Esophagus muscularis mucosa (tissue), 4 donors: ENCODE measurements around the gene OPN1SW. TPM values are rescaled to one million over a fixed set of nuclear protein-coding genes. Genes with fewer than 3 reads are reported as not detected.

Experiments
- DNase-seq: peaks from one replicate; pipeline ENCODE4 v3.0.0-alpha.2; 2017; ENCODE audit errors: extremely low spot score
- H3K27ac ChIP-seq, 4 donors: fragments of 200-600 bp; sonication (generic); replicated peaks in 1 of 4; 1 replicate in 3 of 4; 2 replicates in 1 of 4; pipeline ENCODE4 v1.5.1; 2016 to 2019; ENCODE audit warnings: mild to moderate bottlenecking in 1 of 4
- H3K27me3 ChIP-seq, 4 donors: fragments of 200-600 bp; sonication (generic); one replicate each; pipeline versions ENCODE4 v1.5.1 to v1.6.0; 2016 to 2019
- H3K36me3 ChIP-seq, 4 donors: fragments of 200-600 bp; sonication (generic); one replicate each; pipeline ENCODE4 v1.5.1; 2016 to 2019
- H3K4me1 ChIP-seq, 4 donors: fragments of 200-600 bp; sonication (generic); one replicate each; pipeline ENCODE4 v1.5.1; 2016 to 2019
- H3K4me3 ChIP-seq, 4 donors: fragments of 200-600 bp; sonication (generic); 1 replicate in 2 of 4; 2 replicates in 2 of 4; pipeline ENCODE4 v1.5.1; 2016 to 2019; ENCODE audit warnings: mild to moderate bottlenecking in 4 of 4, moderate library complexity in 1 of 4
- H3K9me3 ChIP-seq, 4 donors: fragments of 200-600 bp; sonication (generic); 1 replicate in 3 of 4; 2 replicates in 1 of 4; pipeline ENCODE4 v1.5.1; 2016 to 2019
- EP300 ChIP-seq: sonication (generic); formaldehyde crosslinking; IDR thresholded peaks from one replicate; pipeline ENCODE4 v1.6.1; 2017; ENCODE audit warnings: antibody characterized with exemption
- POLR2A ChIP-seq: fragments of 450-650 bp; IDR thresholded peaks from one replicate; pipeline ENCODE4 v1.6.1; 2017; ENCODE audit warnings: antibody characterized with exemption, moderate library complexity, mild to moderate bottlenecking, low read depth
- POLR2AphosphoS5 ChIP-seq, 2 donors: sonication (generic); formaldehyde crosslinking; IDR thresholded peaks; one replicate each; pipeline ENCODE4 v1.6.1; 2017; ENCODE audit warnings: antibody characterized with exemption in 2 of 2
- WGBS: methylation state at CpG from one replicate; pipeline ENCODE4 v1.1.5; 2018; 5-methylcytosine and 5-hydroxymethylcytosine counted together
- intact Hi-C: fragments of 100-400 bp; cut with DNase I; formaldehyde crosslinking; loops from one replicate; pipeline ENCODE4 v1.15.1; 2023
- total RNA-seq, 4 donors: library from RNA; depleted of rRNA; stranded (reverse); fragments of >200 nt; gene quantifications; one replicate each; pipeline versions ENCODE4 v1.1.0 to v1.2.1, GENCODE V29; 2016
- TF ChIP-seq, protein P1 (sequence below), 3 experiments: fragments of 200-600 bp in 2 of 3; fragments of 450-650 bp in 1 of 3; sonication (generic) in 2 of 3; IDR thresholded peaks; one replicate each; pipeline ENCODE4 v1.5.1; 2017 to 2019; ENCODE audit warnings: antibody characterized with exemption in 3 of 3, mild to moderate bottlenecking in 2 of 3, moderate library complexity in 1 of 3

Gene OPN1SW
- total RNA-seq, 4 donors from 2014 or later = not detected

DNA sequence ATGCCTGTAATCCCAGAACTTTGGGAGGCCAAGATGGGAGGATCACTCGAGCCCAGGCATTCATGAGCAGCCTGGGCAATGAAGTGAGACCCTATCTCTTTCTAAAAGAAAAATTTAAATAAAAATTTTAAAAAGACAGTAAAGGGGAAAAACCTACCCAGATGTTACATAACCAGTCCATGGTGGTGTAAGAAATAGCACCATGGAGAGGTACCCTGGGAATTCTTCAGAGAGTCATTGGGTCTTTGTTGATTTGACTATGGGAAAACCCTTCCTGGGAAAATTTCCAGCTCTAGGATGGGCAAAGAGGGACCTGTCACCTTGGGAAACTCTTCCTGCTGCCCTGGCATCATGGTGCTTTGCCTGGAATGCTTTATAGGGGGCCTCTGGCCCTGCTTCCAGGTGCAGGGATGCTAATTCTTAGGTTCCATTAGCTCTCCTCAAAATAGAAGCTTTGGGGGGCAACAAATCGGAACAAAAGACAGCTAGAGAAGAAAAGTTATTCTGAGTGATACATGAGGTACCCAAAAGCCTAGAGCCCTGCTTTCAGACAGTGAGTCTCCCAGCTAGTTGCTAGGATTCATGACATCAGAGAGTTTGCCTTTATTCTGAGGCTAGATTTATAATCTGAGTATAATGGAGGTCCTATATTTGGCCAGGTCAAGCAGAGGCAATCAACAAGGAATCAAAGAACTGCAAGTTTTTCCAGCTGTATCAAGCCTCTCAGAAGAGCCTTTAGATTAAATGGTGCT, 26.2 kb upstream of the OPN1SW start:
- no peak overlapping the region for H3K4me3 ChIP-seq
- WGBS = 100% methylated on average over 2 of the region's 2 CpGs
- H3K27ac ChIP-seq = no peak overlapping the region
- no peaks in the 10 kb centered on the region for H3K4me1 ChIP-seq
- intact Hi-C loops = no loop called here
- H3K27me3 ChIP-seq = no peaks in the 10 kb centered on the region
- TF ChIP-seq, protein P1, sequence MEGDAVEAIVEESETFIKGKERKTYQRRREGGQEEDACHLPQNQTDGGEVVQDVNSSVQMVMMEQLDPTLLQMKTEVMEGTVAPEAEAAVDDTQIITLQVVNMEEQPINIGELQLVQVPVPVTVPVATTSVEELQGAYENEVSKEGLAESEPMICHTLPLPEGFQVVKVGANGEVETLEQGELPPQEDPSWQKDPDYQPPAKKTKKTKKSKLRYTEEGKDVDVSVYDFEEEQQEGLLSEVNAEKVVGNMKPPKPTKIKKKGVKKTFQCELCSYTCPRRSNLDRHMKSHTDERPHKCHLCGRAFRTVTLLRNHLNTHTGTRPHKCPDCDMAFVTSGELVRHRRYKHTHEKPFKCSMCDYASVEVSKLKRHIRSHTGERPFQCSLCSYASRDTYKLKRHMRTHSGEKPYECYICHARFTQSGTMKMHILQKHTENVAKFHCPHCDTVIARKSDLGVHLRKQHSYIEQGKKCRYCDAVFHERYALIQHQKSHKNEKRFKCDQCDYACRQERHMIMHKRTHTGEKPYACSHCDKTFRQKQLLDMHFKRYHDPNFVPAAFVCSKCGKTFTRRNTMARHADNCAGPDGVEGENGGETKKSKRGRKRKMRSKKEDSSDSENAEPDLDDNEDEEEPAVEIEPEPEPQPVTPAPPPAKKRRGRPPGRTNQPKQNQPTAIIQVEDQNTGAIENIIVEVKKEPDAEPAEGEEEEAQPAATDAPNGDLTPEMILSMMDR (IDR thresholded peaks at IDR 0.05) = no peak
- TF ChIP-seq POLR2AphosphoS5 (IDR thresholded peaks at IDR 0.05) (no peak), EP300 (no peak), POLR2A (no peak)
- no peaks in the 10 kb centered on the region for H3K9me3 ChIP-seq
- peaks cover 10 to 46% (median 23%) of the 10 kb centered on the region in 4 donors for H3K36me3 ChIP-seq
- DNase-seq = no peak

DNA sequence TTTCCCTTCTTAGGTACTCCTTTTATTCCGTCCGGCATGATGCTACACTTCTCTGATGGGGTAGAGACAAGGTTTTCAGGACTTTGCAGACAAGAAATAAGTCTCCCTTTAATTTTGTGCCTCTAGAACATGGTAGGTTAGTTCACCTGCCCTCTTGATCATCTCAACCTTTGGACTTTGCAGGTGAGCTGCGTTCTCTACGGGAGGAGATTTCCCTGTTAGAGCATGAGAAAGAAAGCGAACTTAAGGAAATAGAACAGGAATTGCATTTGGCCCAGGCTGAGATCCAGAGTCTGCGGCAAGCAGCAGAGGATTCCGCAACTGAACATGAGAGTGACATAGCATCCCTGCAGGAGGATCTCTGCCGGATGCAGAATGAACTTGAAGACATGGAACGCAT, 25.4 kb upstream of the OPN1SW start:
- H3K4me1 ChIP-seq = no peaks in the 10 kb centered on the region
- H3K27me3 ChIP-seq = no peaks in the 10 kb centered on the region
- H3K9me3 ChIP-seq = no peaks in the 10 kb centered on the region
- peaks cover 3 to 38% (median 19%) of the 10 kb centered on the region in 4 donors for H3K36me3 ChIP-seq
- TF ChIP-seq, protein P1 (IDR thresholded peaks at IDR 0.05) = no peak
- TF ChIP-seq EP300 = no peak
- TF ChIP-seq POLR2A = no peak
- TF ChIP-seq POLR2AphosphoS5 (IDR thresholded peaks at IDR 0.05) = no peak
- 95% methylated on average over 9 of the region's 9 CpGs for WGBS
- no peak overlapping the region for H3K27ac ChIP-seq
- intact Hi-C loops = no loop called here
- DNase-seq = no peak
- H3K4me3 ChIP-seq = no peak overlapping the region

DNA sequence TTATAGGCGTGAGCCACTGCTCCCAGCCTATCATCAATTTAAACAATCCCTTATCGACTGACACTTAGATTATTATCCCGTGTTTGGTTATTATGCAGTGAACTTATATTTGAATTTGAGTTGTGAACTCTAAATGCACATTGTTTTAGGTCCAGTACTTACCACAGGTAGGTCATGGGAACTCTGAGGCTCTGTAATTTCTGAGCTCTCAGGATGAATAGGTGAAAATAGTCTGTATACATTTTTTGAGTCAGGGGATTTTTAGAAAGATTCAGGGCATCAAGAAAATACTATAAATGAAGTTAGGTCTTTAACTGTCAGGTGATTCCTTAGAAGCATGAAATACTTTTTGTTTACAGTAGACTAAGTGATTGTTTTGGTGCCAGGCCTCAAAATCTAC, 25.0 kb upstream of the OPN1SW start:
- no peak overlapping the region for H3K27ac ChIP-seq

DNA sequence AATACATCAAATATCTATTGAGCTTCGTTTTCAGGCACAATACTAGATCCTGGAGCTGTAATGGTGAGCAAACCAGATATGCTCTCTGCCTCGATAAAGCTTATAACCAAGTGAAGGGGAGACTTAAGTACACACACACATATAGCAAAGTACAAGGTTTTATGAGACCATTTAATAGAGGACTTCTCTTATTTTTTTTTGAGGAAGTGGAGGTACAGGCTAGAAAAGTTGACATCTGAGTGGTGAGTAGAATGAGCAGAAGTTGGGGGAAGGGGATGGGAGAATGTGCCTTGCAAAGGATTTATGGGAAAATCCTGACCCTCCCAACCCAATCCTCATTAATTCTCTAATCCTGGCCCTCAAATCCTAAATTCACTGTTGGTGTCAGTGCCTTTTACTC, 23.9 kb upstream of the OPN1SW start:
- intact Hi-C loops = no loop called here
- no peaks in the 10 kb centered on the region for H3K27me3 ChIP-seq
- peaks cover 0 to 34% (median 5%) of the 10 kb centered on the region in 4 donors for H3K36me3 ChIP-seq
- no peak overlapping the region for H3K4me3 ChIP-seq
- DNase-seq = no peak
- no peaks in the 10 kb centered on the region for H3K9me3 ChIP-seq
- TF ChIP-seq, protein P1 (IDR thresholded peaks at IDR 0.05) = no peak
- no peak for TF ChIP-seq EP300
- no peak for TF ChIP-seq POLR2AphosphoS5 (IDR thresholded peaks at IDR 0.05)
- no peak for TF ChIP-seq POLR2A
- no peaks in the 10 kb centered on the region for H3K4me1 ChIP-seq
- no peak overlapping the region for H3K27ac ChIP-seq
- WGBS = 92% methylated on average over 2 of the region's 2 CpGs

More for the DNA sequence above, 25.0 kb upstream of the OPN1SW start:
- no peak for TF ChIP-seq EP300
- TF ChIP-seq, protein P1 (IDR thresholded peaks at IDR 0.05) = no peak
- no peak for TF ChIP-seq POLR2AphosphoS5 (IDR thresholded peaks at IDR 0.05)
- TF ChIP-seq POLR2A = no peak
- Histone ChIP-seq H3K9me3 (no peaks in the 10 kb centered on the region), H3K27me3 (no peaks in the 10 kb centered on the region), H3K4me3 (no peak overlapping the region), H3K36me3 (peaks cover 0 to 34% (median 16%) of the 10 kb centered on the region in 4 donors), H3K4me1 (no peaks in the 10 kb centered on the region)
- DNase-seq = no peak
- 94% methylated on average over 3 of the region's 3 CpGs for WGBS
- intact Hi-C loops = no loop called here
